Activated CD4-positive, alpha-beta T cell treated with anti-CD3 and anti-CD28 coated beads, Interleukin-2, amount 10 ng/mL, durations not matched to agents 7 days and 5 days (primary cell): ENCODE measurements around the gene ASCC3. TPM values are rescaled to one million over a fixed set of nuclear protein-coding genes. Genes with fewer than 3 reads are reported as not detected.
"Not testable (repeated sequence)": the region's sequence is repeated elsewhere in the genome, so short reads cannot be mapped to it uniquely, and the experiment has no call there.

Source experiments
- CTCF ChIA-PET: fragments of 350-600 bp; sonication (Branson Sonifier 250); formaldehyde crosslinking; loops from one replicate; lab custom pipeline; 2021; ENCODE audit warnings: antibody characterized with exemption; lab: Charles Lee
- POLR2A ChIA-PET: fragments of 350-600 bp; sonication (Branson Sonifier 250); formaldehyde crosslinking; loops from one replicate; lab custom pipeline; 2021; ENCODE audit warnings: antibody characterized with exemption; lab: Charles Lee
- DNase-seq: peaks from one replicate; pipeline ENCODE4 v3.0.0-alpha.2; 2020
- H3K27ac Mint-ChIP-seq: one replicate; pipeline ENCODE4 v1.8.0; 2021; ENCODE audit warnings: mild to moderate bottlenecking, moderate library complexity, mixed read lengths
- H3K27me3 Mint-ChIP-seq: one replicate; pipeline ENCODE4 v1.8.0; 2021; ENCODE audit warnings: mixed read lengths
- H3K36me3 Mint-ChIP-seq: one replicate; pipeline ENCODE4 v1.8.0; 2021; ENCODE audit warnings: low read depth, mixed read lengths
- H3K4me1 Mint-ChIP-seq: one replicate; pipeline ENCODE4 v1.8.0; 2021; ENCODE audit warnings: mixed read lengths
- H3K4me3 Mint-ChIP-seq: one replicate; pipeline ENCODE4 v1.8.0; 2021; ENCODE audit warnings: mild to moderate bottlenecking, moderate library complexity, mixed read lengths
- H3K9me3 Mint-ChIP-seq: one replicate; pipeline ENCODE4 v1.8.0; 2021; ENCODE audit warnings: mixed read lengths
- total RNA-seq, 2 experiments: library from RNA; stranded (reverse); gene quantifications; one replicate each; pipeline ENCODE4 v1.2.3, GENCODE V29; 2021

The ASCC3 gene
- total RNA-seq, 2 experiments from 2014 or later, result 54.3 to 55.3 TPM

GRCh38 chr6:100678027-100678426 is 203.1 kb downstream of the ASCC3 start:
- no peaks in the 10 kb centered on the region for H3K27me3 Mint-ChIP-seq
- no peaks in the 10 kb centered on the region for H3K9me3 Mint-ChIP-seq
- no peaks in the 10 kb centered on the region for H3K4me1 Mint-ChIP-seq
- H3K4me3 Mint-ChIP-seq, result no peak overlapping the region
- no peak overlapping the region for H3K27ac Mint-ChIP-seq
- ChIA-PET CTCF (no interaction called here), POLR2A (no interaction called here)
- H3K36me3 Mint-ChIP-seq, result no peaks in the 10 kb centered on the region
- DNase-seq, result no peak

DNA sequence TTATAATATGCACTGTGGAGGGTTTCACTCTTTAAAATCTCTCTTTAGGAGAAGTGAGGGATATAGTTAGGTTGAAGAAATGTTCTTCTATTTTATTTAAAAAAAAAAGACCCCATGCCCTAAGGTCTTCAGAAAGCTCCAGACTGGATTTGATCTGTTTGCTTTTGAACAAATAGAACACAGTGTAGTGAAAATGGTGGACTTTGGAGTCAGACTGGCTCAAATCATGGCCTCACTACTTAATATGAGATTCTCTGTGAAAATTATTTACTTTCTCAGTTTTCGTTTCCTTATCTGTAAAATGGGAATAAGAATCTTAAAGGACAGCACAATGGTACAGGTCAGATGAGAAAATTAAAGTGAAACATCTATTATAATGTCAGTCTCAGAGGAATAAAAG is 203.9 kb downstream of the ASCC3 start:
- CTCF ChIA-PET, result no interaction called here
- H3K27ac Mint-ChIP-seq, result no peak overlapping the region
- DNase-seq, result no peak
- H3K36me3 Mint-ChIP-seq, result no peaks in the 10 kb centered on the region
- H3K4me1 Mint-ChIP-seq, result no peaks in the 10 kb centered on the region
- POLR2A ChIA-PET, result no interaction called here
- no peak overlapping the region for H3K4me3 Mint-ChIP-seq
- no peaks in the 10 kb centered on the region for H3K27me3 Mint-ChIP-seq
- no peaks in the 10 kb centered on the region for H3K9me3 Mint-ChIP-seq

DNA sequence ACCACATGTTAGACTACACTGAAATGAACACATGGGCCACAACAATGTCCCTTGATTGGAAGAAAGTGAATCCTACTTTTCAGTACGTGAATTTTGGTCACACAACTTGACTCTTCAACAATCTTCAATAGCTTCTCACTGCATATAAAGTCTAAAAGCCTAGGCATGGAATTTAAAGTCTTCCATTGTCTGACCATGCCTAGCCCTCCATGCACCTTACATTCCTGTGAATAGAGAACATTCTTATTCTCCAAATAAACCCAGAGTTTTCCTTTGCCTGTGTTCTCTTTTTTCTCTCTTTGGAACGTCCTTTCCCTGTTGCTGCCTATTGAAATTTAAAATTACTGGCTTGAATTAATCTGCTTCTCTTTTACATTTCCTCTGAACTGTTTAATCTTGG is 207.5 kb downstream of the ASCC3 start:
- H3K27ac Mint-ChIP-seq, result no peak overlapping the region
- DNase-seq, result no peak
- ChIA-PET CTCF (no interaction called here), POLR2A (no interaction called here)
- peaks cover 6% of the 10 kb centered on the region for H3K36me3 Mint-ChIP-seq
- H3K4me3 Mint-ChIP-seq, result no peak overlapping the region
- H3K9me3 Mint-ChIP-seq, result no peaks in the 10 kb centered on the region
- no peaks in the 10 kb centered on the region for H3K4me1 Mint-ChIP-seq
- H3K27me3 Mint-ChIP-seq, result no peaks in the 10 kb centered on the region

DNA sequence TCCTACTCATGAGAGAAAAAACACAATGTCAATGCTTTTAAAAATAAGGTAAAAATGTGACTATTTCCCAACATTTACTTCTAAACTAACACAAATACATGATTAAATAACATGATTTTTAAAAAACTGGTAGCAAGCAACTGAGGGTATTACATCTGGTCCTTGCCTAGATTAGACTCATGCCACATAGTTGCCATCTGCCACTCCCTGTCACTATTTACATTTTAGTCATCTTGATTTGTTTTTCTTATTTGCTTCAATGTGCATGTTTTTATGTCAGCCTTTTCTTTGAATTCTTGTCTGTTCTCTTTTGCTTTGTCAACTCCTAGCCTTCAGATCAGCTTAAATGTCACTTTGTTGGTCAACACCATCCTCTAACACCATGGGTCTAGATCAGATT is 209.4 kb downstream of the ASCC3 start:
- POLR2A ChIA-PET, result no interaction called here
- DNase-seq, result no peak
- no peaks in the 10 kb centered on the region for H3K9me3 Mint-ChIP-seq
- CTCF ChIA-PET, result no interaction called here
- no peak overlapping the region for H3K27ac Mint-ChIP-seq
- H3K4me3 Mint-ChIP-seq, result no peak overlapping the region
- H3K27me3 Mint-ChIP-seq, result no peaks in the 10 kb centered on the region
- peaks cover 6% of the 10 kb centered on the region for H3K36me3 Mint-ChIP-seq
- no peaks in the 10 kb centered on the region for H3K4me1 Mint-ChIP-seq

- H3K9me3 Mint-ChIP-seq, result no peaks in the 10 kb centered on the region
- H3K36me3 Mint-ChIP-seq, result peaks cover 6% of the 10 kb centered on the region
- H3K4me1 Mint-ChIP-seq, result peaks cover under 1% of the 10 kb centered on the region
- no peak overlapping the region for H3K27ac Mint-ChIP-seq
- no peak overlapping the region for H3K4me3 Mint-ChIP-seq
- ChIA-PET CTCF (no interaction called here), POLR2A (no interaction called here)
- DNase-seq, result no peak
- H3K27me3 Mint-ChIP-seq, result no peaks in the 10 kb centered on the region
Measured at GRCh38 chr6:100670056-100670455, 211.1 kb downstream of the ASCC3 start.

DNA sequence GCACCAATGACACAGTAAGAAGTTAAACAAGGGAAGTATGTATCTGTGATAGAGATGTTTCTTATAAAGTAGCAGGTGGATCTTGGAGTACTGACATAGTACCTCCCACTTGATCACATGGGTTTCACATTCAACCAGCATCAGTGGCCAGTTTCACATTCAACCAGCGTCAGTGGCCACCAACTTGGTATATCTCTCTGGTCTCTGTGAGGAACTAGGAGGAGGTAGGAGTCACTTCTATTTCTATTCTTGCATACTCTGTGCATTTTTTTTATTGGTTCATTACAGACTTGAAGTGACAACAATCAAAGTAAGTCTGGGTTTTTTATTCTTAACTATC is 216.1 kb downstream of the ASCC3 start:
- Mint-ChIP-seq H3K27ac (no peak overlapping the region), H3K4me3 (no peak overlapping the region), H3K27me3 (no peaks in the 10 kb centered on the region), H3K4me1 (peaks cover 8% of the 10 kb centered on the region), H3K36me3 (peaks cover 3% of the 10 kb centered on the region), H3K9me3 (no peaks in the 10 kb centered on the region)
- no peak for DNase-seq
- ChIA-PET CTCF (no interaction called here), POLR2A (no interaction called here)

- Mint-ChIP-seq H3K4me3 (no peak overlapping the region), H3K27ac (no peak overlapping the region), H3K27me3 (no peaks in the 10 kb centered on the region), H3K36me3 (peaks cover 3% of the 10 kb centered on the region), H3K4me1 (peaks cover 8% of the 10 kb centered on the region), H3K9me3 (no peaks in the 10 kb centered on the region)
- no peak for DNase-seq
- CTCF ChIA-PET, result no interaction called here
- POLR2A ChIA-PET, result no interaction called here
Measured at GRCh38 chr6:100664274-100665040, 216.7 kb downstream of the ASCC3 start.

- Mint-ChIP-seq H3K27ac (no peak overlapping the region), H3K36me3 (peaks cover 3% of the 10 kb centered on the region), H3K9me3 (no peaks in the 10 kb centered on the region), H3K4me3 (no peak overlapping the region), H3K4me1 (peaks cover 8% of the 10 kb centered on the region), H3K27me3 (no peaks in the 10 kb centered on the region)
- ChIA-PET CTCF (no interaction called here), POLR2A (no interaction called here)
- no peak for DNase-seq
Measured at GRCh38 chr6:100663219-100663863, 217.8 kb downstream of the ASCC3 start.

DNA sequence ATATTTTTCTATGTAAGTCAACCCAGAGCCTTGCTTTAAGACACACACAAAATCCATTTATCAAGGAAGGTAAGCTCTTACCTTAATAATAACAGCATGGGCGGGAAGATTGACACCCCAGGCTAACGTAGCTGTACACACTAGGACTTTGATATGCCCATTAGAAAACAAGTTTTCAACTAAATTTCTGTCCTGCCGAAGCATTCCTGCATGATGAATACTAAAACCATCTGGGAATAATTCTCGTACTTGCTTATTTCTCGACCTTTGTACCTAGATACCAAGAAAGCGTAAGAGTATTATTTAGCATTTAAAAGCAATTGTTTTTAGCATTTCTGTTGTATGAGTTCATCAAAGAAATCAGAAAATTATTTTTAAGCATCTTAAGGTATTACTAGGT is 218.9 kb downstream of the ASCC3 start:
- Mint-ChIP-seq H3K4me1 (peaks cover 8% of the 10 kb centered on the region), H3K4me3 (no peak overlapping the region), H3K9me3 (no peaks in the 10 kb centered on the region), H3K27me3 (no peaks in the 10 kb centered on the region), H3K27ac (no peak overlapping the region), H3K36me3 (peaks cover 3% of the 10 kb centered on the region)
- ChIA-PET POLR2A (no interaction called here), CTCF (no interaction called here)
- no peak for DNase-seq

DNA sequence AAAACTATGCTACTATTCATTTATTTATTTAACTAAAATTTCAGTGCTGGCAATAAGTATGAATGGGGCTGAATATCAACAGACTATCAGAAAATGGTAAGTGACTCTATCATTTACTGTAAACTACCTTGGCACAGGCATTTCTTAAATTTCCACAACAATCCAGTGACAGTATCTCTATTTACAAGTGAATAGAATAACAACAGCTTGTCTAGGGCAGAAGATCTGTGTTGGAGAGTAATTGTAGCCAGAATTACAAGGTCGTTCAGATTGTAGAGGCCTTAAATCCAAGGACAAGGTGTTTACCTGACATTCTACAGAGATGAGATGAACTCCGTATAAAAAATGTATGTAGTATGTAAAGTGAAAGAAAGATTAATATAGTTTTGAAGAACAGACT is 222.6 kb downstream of the ASCC3 start:
- ChIA-PET POLR2A (no interaction called here), CTCF (no interaction called here)
- Mint-ChIP-seq H3K27ac (no peak overlapping the region), H3K9me3 (no peaks in the 10 kb centered on the region), H3K36me3 (peaks cover 6% of the 10 kb centered on the region), H3K4me1 (no peaks in the 10 kb centered on the region), H3K27me3 (no peaks in the 10 kb centered on the region), H3K4me3 (no peak overlapping the region)
- no peak for DNase-seq

- no peak for DNase-seq
- H3K4me3 Mint-ChIP-seq, result no peak overlapping the region
- peaks cover 4% of the 10 kb centered on the region for H3K36me3 Mint-ChIP-seq
- ChIA-PET CTCF (no interaction called here), POLR2A (no interaction called here)
- no peaks in the 10 kb centered on the region for H3K9me3 Mint-ChIP-seq
- H3K4me1 Mint-ChIP-seq, result no peaks in the 10 kb centered on the region
- no peak overlapping the region for H3K27ac Mint-ChIP-seq
- H3K27me3 Mint-ChIP-seq, result no peaks in the 10 kb centered on the region
Measured at GRCh38 chr6:100657678-100658330, 223.3 kb downstream of the ASCC3 start.

DNA sequence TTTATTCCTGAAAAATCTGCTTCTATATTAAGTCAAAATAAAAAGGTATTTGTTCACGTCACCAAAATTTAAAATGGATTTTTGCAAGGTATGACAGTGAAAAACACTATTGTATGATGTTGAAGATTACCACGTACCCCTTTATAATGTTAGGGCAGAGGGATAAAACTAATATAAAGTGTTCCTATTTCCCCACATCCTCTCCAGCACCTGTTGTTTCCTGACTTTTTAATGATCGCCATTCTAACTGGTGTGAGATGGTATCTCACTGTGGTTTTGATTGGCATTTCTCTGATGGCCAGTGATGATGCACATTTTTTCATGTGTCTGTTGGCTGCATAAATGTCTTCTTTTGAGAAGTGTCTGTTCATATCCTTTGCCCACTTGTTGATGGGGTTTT is 240.0 kb downstream of the ASCC3 start:
- H3K27me3 Mint-ChIP-seq, POLR2A ChIA-PET, DNase-seq, CTCF ChIA-PET, H3K9me3 Mint-ChIP-seq, H3K4me3 Mint-ChIP-seq, H3K4me1 Mint-ChIP-seq, H3K27ac Mint-ChIP-seq: not testable (repeated sequence)
- peaks cover 48% of the 10 kb centered on the region for H3K36me3 Mint-ChIP-seq

DNA sequence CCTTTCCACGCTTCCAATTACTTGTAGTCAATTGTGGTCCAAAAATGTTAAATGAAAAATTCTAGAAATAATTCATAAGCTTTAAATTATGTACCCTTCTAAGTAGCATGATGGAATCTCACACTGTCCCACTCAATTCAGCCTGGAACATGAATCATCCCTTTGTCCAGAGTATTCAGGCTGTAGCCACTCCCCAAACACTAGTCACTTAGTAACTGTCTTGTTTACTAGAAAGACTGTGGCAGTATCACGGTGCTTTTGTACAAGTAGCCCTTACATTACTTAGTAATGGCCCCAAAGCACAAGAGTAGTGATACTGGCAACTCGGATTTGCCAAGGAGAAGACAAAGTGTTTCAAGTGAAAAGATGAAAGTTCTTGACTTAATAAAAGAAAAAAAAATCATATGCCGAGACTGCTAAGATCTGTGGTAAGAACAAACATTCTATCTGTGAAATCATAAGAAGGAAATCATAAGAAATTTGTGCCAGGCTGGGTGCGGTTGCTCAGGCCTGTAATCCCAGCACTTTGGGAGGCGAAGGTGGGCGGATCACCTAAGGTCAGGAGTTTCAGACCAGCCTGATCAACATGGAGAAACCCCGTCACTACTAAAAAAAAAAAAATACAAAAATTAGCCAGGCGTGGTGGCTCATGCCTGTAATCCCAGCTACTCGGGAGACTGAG is 247.9 kb downstream of the ASCC3 start:
- CTCF ChIA-PET, result no interaction called here
- Mint-ChIP-seq H3K27me3 (no peaks in the 10 kb centered on the region), H3K4me1 (no peaks in the 10 kb centered on the region), H3K9me3 (no peaks in the 10 kb centered on the region), H3K36me3 (peaks cover 24% of the 10 kb centered on the region), H3K4me3 (no peak overlapping the region), H3K27ac (no peak overlapping the region)
- DNase-seq, result no peak
- POLR2A ChIA-PET, result no interaction called here
